KMS-11 (cell line): ENCODE results near the gene RSPRY1.

ENCODE experiments used
- H2AFZ ChIP-seq: fragments of 200-600 bp; sonication (generic); 2 replicates; pipeline ENCODE4 v1.6.1; 2016; ENCODE audit warnings: antibody characterized with exemption, mixed run types, low read depth
- H3K27ac ChIP-seq: fragments of 200-600 bp; sonication (generic); 2 replicates; pipeline ENCODE4 v1.6.1; 2016; ENCODE audit warnings: mild to moderate bottlenecking, mixed run types
- H3K27me3 ChIP-seq: fragments of 200-600 bp; sonication (generic); 2 replicates; pipeline ENCODE4 v1.6.1; 2017; ENCODE audit warnings: mild to moderate bottlenecking, low read depth, mixed run types, moderate library complexity; ENCODE audit not compliant: insufficient read depth
- H3K36me3 ChIP-seq: fragments of 200-600 bp; sonication (generic); 2 replicates; pipeline ENCODE4 v1.6.1; 2017; ENCODE audit warnings: mild to moderate bottlenecking, mixed run types; ENCODE audit not compliant: insufficient read depth
- H3K4me1 ChIP-seq: fragments of 200-600 bp; sonication (generic); 2 replicates; pipeline ENCODE4 v1.6.1; 2016; ENCODE audit warnings: mild to moderate bottlenecking, low read depth, mixed run types; ENCODE audit not compliant: poor library complexity, severe bottlenecking
- H3K4me2 ChIP-seq: fragments of 200-600 bp; sonication (generic); 2 replicates; pipeline ENCODE4 v1.7.0; 2016; ENCODE audit warnings: mild to moderate bottlenecking, mixed run types
- H3K4me3 ChIP-seq: fragments of 200-600 bp; sonication (generic); IDR thresholded peaks from 2 replicates; pipeline ENCODE4 v1.6.1; 2017; ENCODE audit warnings: low read depth, low read length, mixed read lengths; ENCODE audit not compliant: insufficient read depth
- H3K79me2 ChIP-seq: fragments of 200-600 bp; sonication (generic); 2 replicates; pipeline ENCODE4 v1.6.1; 2016; ENCODE audit warnings: low read depth, mixed run types; ENCODE audit not compliant: insufficient read depth
- H3K9ac ChIP-seq: fragments of 200-600 bp; sonication (generic); 2 replicates; pipeline ENCODE4 v1.6.1; 2016; ENCODE audit warnings: mild to moderate bottlenecking, mixed run types
- H4K20me1 ChIP-seq: fragments of 200-600 bp; sonication (generic); 2 replicates; pipeline ENCODE4 v1.6.1; 2016; ENCODE audit warnings: mild to moderate bottlenecking, mixed run types; ENCODE audit not compliant: insufficient read depth
- TF ChIP-seq, protein P1 (sequence below): fragments of 200-600 bp; sonication (generic); conservative IDR thresholded peaks from 2 replicates; pipeline ENCODE4 v1.6.1; 2017; ENCODE audit warnings: low read depth, mild to moderate bottlenecking, antibody characterized with exemption, low read length, moderate library complexity, mixed read lengths

Gene RSPRY1

DNA sequence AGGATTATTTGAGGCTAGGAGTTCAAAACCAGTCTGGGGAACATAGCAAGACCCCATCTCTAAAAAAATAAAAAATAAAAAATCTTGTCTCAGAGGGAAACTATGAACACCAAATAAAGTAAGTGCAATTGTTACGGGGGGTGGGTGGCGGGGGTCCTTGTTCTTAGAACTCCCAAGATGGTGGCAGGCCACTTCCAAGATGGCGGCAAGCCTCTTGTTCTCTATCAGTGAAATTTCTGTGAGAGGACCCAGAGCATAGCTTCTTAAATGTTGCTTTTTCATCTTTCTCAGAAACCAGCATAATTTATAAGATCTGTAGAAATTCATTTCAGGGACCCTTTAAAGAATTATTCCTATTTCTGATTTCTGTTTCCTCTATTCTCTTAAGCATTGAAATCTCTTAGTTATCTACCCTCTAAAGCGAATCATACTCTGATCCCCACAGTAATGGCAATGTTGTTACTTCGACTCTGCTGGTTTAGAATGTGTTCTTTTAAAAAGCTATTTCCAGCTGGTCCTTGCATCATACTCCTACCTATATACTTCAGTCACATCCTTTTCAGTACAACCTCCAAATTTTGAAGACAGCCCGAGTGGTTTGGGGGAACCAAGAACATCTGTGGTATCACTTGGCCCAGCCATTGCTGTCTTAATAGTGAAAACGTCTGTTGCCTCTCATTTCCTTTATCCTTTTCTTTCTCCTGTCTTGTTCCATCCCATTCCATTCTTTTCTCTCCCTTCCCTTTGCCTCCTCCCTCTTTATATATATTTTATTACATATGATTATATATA, 16.2 kb downstream of the RSPRY1 start:
- Histone ChIP-seq H3K9ac (no peak overlapping the region), H4K20me1 (no peaks in the 10 kb centered on the region), H3K27me3 (no peaks in the 10 kb centered on the region), H3K79me2 (no peaks in the 10 kb centered on the region), H3K4me2 (no peak overlapping the region), H3K27ac (no peak overlapping the region), H3K36me3 (no peaks in the 10 kb centered on the region), H2AFZ (no peak overlapping the region), H3K4me3 (no peak overlapping the region), H3K4me1 (peaks cover 12% of the 10 kb centered on the region)
- TF ChIP-seq, protein P1, sequence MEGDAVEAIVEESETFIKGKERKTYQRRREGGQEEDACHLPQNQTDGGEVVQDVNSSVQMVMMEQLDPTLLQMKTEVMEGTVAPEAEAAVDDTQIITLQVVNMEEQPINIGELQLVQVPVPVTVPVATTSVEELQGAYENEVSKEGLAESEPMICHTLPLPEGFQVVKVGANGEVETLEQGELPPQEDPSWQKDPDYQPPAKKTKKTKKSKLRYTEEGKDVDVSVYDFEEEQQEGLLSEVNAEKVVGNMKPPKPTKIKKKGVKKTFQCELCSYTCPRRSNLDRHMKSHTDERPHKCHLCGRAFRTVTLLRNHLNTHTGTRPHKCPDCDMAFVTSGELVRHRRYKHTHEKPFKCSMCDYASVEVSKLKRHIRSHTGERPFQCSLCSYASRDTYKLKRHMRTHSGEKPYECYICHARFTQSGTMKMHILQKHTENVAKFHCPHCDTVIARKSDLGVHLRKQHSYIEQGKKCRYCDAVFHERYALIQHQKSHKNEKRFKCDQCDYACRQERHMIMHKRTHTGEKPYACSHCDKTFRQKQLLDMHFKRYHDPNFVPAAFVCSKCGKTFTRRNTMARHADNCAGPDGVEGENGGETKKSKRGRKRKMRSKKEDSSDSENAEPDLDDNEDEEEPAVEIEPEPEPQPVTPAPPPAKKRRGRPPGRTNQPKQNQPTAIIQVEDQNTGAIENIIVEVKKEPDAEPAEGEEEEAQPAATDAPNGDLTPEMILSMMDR = no peak

DNA sequence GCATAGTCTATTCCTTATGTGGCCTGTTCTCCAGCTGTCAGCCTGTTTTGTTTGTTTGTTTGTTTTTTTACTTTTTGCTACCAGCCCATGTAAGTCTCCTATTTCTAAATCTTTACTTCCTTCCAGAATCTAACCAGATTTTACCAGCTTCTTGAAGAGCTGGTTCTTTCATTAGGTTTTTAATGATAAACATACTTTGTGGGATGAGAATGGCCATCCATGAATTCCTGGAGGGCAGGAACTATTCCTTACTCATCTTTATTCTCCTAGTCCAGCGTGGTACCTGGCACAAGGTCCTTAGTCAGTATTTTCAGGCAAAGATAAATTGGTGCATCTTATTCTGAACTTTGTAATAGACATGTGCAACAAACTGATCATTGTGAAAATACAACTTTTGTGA, 17.3 kb downstream of the RSPRY1 start:
- Histone ChIP-seq H2AFZ (no peak overlapping the region), H4K20me1 (no peaks in the 10 kb centered on the region), H3K4me1 (peaks cover 12% of the 10 kb centered on the region), H3K4me2 (no peak overlapping the region), H3K27ac (no peak overlapping the region), H3K36me3 (no peaks in the 10 kb centered on the region), H3K9ac (no peak overlapping the region), H3K79me2 (no peaks in the 10 kb centered on the region), H3K4me3 (no peak overlapping the region), H3K27me3 (no peaks in the 10 kb centered on the region)
- TF ChIP-seq, protein P1 = no peak

DNA sequence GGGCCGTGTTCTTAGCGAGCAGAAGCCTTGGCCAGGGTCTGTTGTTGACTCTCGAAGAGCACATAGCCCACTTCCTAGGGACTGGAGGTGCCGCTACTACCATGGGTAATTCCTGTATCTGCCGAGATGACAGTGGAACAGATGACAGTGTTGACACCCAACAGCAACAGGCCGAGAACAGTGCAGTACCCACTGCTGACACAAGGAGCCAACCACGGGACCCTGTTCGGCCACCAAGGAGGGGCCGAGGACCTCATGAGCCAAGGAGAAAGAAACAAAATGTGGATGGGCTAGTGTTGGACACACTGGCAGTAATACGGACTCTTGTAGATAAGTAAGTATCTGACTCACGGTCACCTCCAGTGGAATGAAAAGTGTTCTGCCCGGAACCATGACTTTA, 18.5 kb downstream of the RSPRY1 start:
- H3K36me3 ChIP-seq = no peaks in the 10 kb centered on the region
- no peaks in the 10 kb centered on the region for H4K20me1 ChIP-seq
- H3K4me1 ChIP-seq = peaks cover 12% of the 10 kb centered on the region
- no peaks in the 10 kb centered on the region for H3K27me3 ChIP-seq
- H3K4me3 ChIP-seq = no peak overlapping the region
- no peak overlapping the region for H3K9ac ChIP-seq
- no peaks in the 10 kb centered on the region for H3K79me2 ChIP-seq
- no peak overlapping the region for H2AFZ ChIP-seq
- no peak overlapping the region for H3K27ac ChIP-seq
- TF ChIP-seq, protein P1 = no peak
- no peak overlapping the region for H3K4me2 ChIP-seq

DNA sequence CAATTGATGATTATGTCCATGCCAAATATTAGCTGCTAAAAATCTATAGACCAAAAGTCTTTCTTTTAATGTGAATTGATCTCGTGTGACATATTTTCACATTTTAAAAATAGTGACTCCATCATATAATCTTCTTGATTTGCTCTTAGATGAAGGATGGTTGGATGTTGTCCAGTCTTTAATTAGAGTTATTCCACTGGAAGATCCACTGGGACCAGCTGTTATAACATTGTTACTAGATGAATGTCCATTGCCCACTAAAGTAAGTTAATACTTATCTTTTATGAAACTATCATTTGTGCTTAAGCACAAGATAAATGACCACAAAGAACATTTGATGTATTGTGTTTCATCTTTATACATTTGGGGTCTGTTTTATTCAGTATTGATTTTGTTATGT, 22.8 kb downstream of the RSPRY1 start:
- TF ChIP-seq, protein P1 = no peak
- no peak overlapping the region for H3K4me2 ChIP-seq
- H3K27ac ChIP-seq = no peak overlapping the region
- H2AFZ ChIP-seq = no peak overlapping the region
- H3K4me3 ChIP-seq = no peak overlapping the region
- no peaks in the 10 kb centered on the region for H3K36me3 ChIP-seq
- H3K27me3 ChIP-seq = no peaks in the 10 kb centered on the region
- no peak overlapping the region for H3K9ac ChIP-seq
- no peaks in the 10 kb centered on the region for H4K20me1 ChIP-seq
- no peaks in the 10 kb centered on the region for H3K79me2 ChIP-seq
- no peaks in the 10 kb centered on the region for H3K4me1 ChIP-seq
